Measurements from ENCODE around the gene SMS.
"Not testable (repeated sequence)": the region's sequence is repeated elsewhere in the genome, so short reads cannot be mapped to it uniquely, and the experiment has no call there.

The SMS gene
- 32.9 to 34.9 reads per million in 2 donors for total RNA-seq

GRCh38 chrX:21940356-21940829 lies at the start of gene SMS:
Gene SMS (plus strand): TSS chrX:21940709. CDS start chrX:21940825, 116 bp downstream.
- peak; percentile 17 to 60 (median 41) for DNase-seq

DNA sequence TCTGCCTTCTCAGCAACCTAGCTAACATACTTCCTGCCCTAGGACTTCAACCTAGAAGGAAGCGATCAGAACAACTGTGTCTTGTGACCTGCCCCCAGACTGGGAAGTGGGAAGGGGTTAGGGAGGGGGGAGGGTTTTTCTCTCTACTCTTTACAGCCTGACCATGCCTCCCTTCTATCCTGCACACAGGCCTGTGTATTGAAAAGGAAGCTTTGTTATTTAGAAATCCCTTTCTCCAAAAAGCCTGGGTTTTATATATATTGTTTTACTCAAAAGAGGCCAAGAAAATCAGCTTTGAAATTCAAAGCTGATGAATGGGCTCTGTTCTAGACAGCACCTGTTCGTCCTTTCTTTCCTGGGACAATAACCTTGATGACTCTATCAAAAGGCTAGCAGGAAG lies 35.2 kb upstream of the SMS start:
- DNase-seq: no peak

- no peak for DNase-seq
These were observed 34.6 kb upstream of the SMS start for GRCh38 chrX:21905953-21906352.

GRCh38 chrX:21907260-21907659 lies 33.2 kb upstream of the SMS start:
- DNase-seq: no peak

DNA sequence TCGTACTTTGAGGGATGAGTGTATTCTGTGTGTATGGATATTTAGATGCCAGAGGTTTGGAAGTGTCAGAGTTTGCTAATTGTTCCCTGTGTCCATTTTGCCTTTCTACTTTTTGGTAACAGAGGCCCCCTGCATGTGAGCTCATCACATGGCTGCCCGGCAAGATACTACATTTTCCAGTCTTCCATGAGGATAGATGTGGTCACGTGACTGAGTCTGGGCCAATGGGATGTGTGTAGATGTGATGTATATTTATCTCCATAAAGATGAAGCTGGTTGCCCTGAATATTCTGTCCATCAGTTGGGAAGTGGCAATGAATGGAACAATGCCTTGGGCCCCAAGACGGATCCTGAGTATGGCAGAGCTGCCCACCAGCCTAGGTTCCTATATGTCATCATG lies 29.0 kb upstream of the SMS start:
- DNase-seq: no peak

DNA sequence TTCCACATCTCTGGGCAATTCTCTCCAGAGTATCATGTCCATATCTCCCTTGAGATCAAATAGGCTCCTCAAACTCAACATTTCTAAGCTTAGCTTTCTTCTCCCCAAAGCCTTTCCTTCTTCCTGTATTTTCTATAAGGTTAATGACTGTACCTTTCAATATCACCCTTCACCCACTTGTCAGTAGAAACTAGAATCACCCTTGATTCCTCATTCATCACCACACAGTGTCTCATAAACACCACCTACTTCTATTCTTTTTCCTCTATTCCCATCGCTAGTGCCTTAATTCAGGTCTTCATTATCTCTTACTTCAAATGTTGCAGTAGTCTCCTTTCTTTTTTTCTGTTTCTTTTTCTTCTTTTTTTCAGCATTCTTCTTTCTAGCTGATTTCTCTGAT lies 28.3 kb upstream of the SMS start:
- no peak for DNase-seq

GRCh38 chrX:21912989-21913388 lies 27.5 kb upstream of the SMS start:
- DNase-seq: no peak

GRCh38 chrX:21926116-21926515 lies 14.4 kb upstream of the SMS start:
- DNase-seq: no peak

DNA sequence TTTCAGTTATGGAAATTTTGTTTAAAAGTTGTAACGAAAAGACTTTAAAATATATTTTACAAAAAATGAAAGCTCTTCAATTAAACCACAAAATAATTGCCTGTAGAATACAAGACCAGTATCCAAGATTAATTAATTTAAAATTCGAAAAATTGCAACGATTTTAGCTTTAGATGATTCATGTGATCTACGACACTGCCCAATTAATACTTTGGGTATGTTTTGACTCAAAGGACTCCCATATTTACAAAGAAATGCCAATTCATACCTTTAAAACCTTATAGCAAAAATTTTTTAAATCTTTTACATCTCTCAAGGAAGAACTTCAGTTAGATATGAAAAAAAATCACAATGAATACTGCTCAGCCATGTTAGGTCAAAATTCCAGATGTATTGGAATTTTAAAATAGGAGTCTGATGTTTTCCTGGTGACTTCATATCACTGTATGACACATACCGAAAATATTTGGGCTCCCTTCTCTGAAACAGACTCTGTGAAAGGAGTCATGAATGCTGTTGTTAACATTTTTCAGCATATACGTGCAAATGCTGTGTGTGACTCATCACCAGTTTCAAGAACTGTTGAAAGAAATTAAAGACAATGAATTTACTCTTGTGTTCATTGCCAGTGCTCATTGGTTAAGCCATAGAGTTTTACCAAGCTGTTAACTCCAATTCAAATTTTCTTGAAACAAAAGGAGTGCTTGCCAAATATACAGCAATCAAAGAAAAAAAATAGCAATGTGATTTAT lies 13.8 kb upstream of the SMS start:
- peak in 1 of 5 experiments; percentile 70 for DNase-seq

DNA sequence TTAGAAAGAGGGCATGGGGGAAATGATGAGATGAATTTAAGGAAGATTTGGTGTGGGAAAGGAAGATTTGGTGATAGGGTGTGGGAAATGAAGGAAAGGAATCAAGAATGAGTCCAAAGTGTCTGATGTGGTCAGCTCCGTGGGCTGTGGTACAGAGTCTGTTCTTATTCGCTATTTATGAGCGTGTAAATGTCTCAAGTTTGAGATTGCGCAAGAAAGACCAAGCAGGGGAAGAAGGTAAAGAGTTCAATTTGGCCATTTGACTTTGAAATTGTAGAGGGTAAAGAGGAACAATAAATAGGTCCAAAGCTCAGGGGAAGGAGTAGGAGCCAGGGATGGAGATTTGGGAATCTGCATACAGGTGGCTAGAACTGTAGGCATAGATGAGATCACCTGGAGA lies 11.3 kb upstream of the SMS start:
- DNase-seq: no peak

DNA sequence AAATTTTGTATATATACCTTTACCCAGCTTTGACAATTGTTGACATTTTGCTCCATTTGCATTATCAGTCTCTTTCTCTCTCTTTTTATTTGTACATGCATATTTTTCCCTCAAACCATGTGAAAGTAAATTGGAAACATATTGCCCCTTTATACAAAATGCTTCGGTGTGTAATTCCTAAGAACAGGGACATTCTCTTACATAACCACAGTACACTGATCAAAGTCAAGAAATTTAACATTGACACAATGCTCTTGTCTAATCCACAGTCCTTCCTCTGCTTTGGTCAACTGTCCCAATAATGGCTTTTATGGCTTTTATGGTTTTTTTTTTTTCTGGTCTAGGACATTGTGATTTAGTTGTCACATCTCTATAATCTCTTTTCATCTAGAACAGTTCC lies 9.5 kb upstream of the SMS start:
- DNase-seq: no peak

- DNase-seq: no peak
These were observed 8.1 kb upstream of the SMS start for GRCh38 chrX:21932292-21933002.

DNA sequence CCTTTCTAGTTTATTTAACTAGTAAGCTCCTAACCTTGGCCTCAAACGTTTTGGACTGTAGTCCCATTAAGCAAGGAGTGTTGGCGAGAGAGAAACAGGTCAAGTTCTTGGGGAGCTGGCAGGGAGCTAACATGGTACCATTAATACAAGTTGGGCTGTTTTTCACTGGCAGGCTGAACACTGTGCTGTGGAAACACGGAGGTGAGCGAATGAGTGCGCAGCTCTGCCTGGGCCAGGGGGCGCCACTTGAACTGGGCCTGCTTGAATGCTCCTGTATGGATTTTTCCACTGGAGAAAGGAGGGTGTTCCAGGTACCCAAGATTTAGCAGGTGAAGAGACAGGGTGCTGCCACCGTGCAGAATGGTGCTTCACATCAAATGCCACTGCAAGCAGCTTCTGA lies 7.4 kb upstream of the SMS start:
- no peak for DNase-seq

DNA sequence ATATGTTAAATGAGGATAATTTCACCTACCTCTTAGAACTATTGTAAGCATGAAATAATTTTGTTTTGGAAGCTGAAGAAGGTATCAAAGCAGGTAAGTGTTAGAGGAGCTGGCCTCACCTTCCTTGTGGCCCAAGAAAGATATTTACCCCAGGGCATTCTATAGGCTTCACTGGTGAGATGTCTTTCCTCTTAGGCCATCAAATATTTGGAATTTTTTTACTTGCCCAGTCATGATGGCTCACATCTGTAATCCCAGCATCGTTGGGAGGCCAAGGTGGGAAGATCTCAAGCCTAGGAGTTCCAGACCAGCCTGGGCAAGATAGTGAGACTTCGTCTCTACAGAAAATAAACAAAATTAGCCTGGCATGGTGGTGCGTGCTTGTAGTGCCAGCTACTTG lies 6.1 kb upstream of the SMS start:
- no peak for DNase-seq

DNA sequence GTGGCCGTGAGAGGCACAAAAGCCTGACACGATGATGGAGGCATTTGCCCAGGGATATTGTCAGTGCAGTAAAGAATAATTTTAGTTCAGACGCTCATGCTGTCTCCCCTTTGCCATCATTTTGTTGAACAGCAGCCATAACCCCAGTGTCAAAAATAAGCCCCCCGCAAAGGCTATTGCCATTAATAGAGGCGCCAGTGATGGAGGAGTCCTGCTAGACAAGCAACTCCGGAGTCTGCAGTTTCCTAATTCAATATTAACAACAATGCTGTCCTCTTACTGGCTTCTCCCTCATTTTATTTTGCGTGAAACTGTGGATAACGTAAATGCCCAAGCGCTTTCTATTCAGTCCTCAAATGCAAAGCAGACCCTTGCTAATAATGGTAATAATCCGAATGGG lies 603 bp upstream of the SMS start:
- no peak for DNase-seq

DNA sequence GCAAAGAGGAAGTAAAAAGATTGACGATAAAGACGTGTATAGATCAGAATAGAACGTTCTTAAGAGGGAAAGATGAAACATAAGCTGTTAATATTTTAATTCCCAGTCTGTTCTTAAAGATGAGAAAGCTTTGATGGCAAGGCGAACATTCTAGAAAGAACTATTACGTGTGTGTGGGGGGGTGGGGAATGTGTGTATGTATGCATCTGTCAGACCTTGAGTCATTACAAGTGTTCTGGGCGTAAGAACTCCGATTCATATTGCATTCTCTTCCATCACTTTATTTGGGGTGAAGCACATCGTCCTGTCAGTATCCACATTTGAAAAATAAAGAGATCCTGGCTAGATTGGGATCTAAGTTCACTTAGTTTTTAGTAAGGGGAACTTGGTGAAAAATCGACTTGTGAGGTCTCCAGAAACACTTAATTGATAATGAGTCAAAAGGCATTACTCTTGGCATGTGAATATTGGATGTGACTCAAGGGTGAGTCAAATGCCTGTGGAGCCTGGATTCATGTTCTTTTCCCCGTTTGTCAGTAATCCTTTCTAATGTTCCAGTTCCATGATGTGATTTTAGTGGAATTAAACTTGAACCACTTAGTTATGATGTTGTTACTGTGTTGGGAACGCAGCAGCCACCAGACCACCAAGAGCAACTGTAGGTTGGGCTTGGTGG lies 3.1 kb downstream of the SMS start:
- peak in 1 of 5 experiments; percentile 46 for DNase-seq

GRCh38 chrX:21944136-21944615 lies 3.7 kb downstream of the SMS start:
- DNase-seq: no peak

GRCh38 chrX:21946925-21947641 lies 6.6 kb downstream of the SMS start:
- no peak for DNase-seq

- DNase-seq: no peak
These were observed 7.2 kb downstream of the SMS start for GRCh38 chrX:21947671-21948070.

- no peak for DNase-seq
These were observed 8.5 kb downstream of the SMS start for GRCh38 chrX:21948897-21949578.

- no peak for DNase-seq
These were observed 9.2 kb downstream of the SMS start for GRCh38 chrX:21949689-21950088.

DNA sequence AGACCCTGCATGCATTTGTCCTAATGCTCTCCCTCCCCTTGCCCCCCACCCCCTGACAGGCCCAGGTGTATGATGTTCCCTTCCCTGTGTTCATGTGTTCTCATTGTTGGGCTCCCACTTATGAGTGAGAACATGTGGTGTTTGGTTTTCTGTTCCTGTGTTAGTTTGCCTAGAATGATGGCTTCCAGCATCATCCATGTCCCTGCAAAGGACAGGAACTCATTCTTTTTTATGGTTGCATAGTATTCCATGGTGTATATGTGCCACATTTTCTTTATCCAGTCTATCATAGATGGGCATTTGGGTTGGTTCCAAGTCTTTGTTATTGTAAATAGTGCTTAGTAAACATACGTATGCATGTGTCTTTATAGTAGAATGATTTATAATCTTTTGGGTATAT lies 10.0 kb downstream of the SMS start:
- not testable (repeated sequence) for DNase-seq
